ENCODE measurements around the gene MYOT.

GRCh38 chr5:137921931-137922330 is 54.3 kb downstream of the MYOT start:
- TF ChIP-seq CTCF (IDR thresholded peaks at IDR 0.05) (no peak), POLR2AphosphoS5 (IDR thresholded peaks at IDR 0.05; ENCODE audit: insufficient read depth in 1 of 2, low read depth in 1 of 2) (no peak), POLR2A (IDR thresholded peaks at IDR 0.05) (no peak)
